K562 (cell line): ENCODE data around the gene PLA2G4F.

Experiments used
- CC2D1A ChIP-seq: fragments of 450-650 bp; IDR thresholded peaks from 2 replicates; pipeline ENCODE4 v1.6.1; 2017; ENCODE audit warnings: mild to moderate bottlenecking
- GABPB1 ChIP-seq: sonication (generic); formaldehyde crosslinking; IDR thresholded peaks from 2 replicates; pipeline ENCODE4 v1.8.0; 2022; ENCODE audit warnings: mild to moderate bottlenecking, missing genetic modification reagents
- GTF2F1 ChIP-seq: IDR thresholded peaks from 2 replicates; pipeline ENCODE4 v1.6.1; 2011; ENCODE audit warnings: low read depth, low read length, improper control_type of control experiment
- LEF1 ChIP-seq: fragments of 450-650 bp; IDR thresholded peaks from 2 replicates; pipeline ENCODE4 v1.6.1; 2016; ENCODE audit warnings: mild to moderate bottlenecking
- MCM2 ChIP-seq: fragments of 450-650 bp; IDR thresholded peaks from 2 replicates; pipeline ENCODE4 v1.6.1; 2017; ENCODE audit warnings: low read depth, mild to moderate bottlenecking
- MCM7 ChIP-seq, 2 experiments: fragments of 450-650 bp; IDR thresholded peaks; 2 replicates each; pipeline ENCODE4 v1.6.1; 2016 to 2018
- MTA1 ChIP-seq: fragments of 450-650 bp; IDR thresholded peaks from 2 replicates; pipeline ENCODE4 v1.6.1; 2017; ENCODE audit warnings: borderline replicate concordance
- MXI1 ChIP-seq: IDR thresholded peaks from 2 replicates; pipeline ENCODE4 v1.6.1; 2011; ENCODE audit warnings: low read depth, mild to moderate bottlenecking, improper control_type of control experiment, low read length
- POLR2A ChIP-seq: fragments of 450-650 bp; conservative IDR thresholded peaks from 2 replicates; pipeline ENCODE4 v1.6.1; 2016
- SETDB1 ChIP-seq: IDR thresholded peaks from one replicate; pipeline ENCODE4 v1.6.1; 2012; ENCODE audit warnings: low read length, control low read depth, inconsistent platforms
- STAT5B ChIP-seq: fragments of 250-450 bp; sonication (Bioruptor Pico); IDR thresholded peaks from 2 replicates; pipeline ENCODE4 v1.8.0; 2021; ENCODE audit warnings: mild to moderate bottlenecking, inconsistent platforms
- ZNF778 ChIP-seq: fragments of 450-650 bp; formaldehyde crosslinking; IDR thresholded peaks from 2 replicates; pipeline ENCODE4 v1.4.0; 2020; ENCODE audit warnings: mild to moderate bottlenecking, moderate library complexity

GRCh38 chr15:42184296-42184695, 27.9 kb upstream of the PLA2G4F start:
- no peak for TF ChIP-seq GABPB1 (CRISPR knock-in tag)
- TF ChIP-seq ZNF778, result no peak
- TF ChIP-seq POLR2A, result no peak
- no peak for TF ChIP-seq MCM2
- TF ChIP-seq MXI1, result no peak
- no peak for TF ChIP-seq GTF2F1
- TF ChIP-seq STAT5B (CRISPR knock-in tag), result no peak
- no peak for TF ChIP-seq SETDB1
- no peak for TF ChIP-seq MCM7 (IDR thresholded peaks at IDR 0.05)
- TF ChIP-seq LEF1, result no peak
- no peak for TF ChIP-seq CC2D1A
- TF ChIP-seq MTA1, result no peak
